ENCODE data around the gene KCNMA1. TPM values are rescaled to one million over a fixed set of nuclear protein-coding genes. Genes with fewer than 3 reads are reported as not detected.

KCNMA1 gene
- total and polyA plus RNA-seq, 10 of the 15 experiments (the other 5 are each of a cell fraction or from before 2014, with no cell fraction given) = 8.5 to 77.0 (median 21.3) TPM

- TF ChIP-seq, protein P1, sequence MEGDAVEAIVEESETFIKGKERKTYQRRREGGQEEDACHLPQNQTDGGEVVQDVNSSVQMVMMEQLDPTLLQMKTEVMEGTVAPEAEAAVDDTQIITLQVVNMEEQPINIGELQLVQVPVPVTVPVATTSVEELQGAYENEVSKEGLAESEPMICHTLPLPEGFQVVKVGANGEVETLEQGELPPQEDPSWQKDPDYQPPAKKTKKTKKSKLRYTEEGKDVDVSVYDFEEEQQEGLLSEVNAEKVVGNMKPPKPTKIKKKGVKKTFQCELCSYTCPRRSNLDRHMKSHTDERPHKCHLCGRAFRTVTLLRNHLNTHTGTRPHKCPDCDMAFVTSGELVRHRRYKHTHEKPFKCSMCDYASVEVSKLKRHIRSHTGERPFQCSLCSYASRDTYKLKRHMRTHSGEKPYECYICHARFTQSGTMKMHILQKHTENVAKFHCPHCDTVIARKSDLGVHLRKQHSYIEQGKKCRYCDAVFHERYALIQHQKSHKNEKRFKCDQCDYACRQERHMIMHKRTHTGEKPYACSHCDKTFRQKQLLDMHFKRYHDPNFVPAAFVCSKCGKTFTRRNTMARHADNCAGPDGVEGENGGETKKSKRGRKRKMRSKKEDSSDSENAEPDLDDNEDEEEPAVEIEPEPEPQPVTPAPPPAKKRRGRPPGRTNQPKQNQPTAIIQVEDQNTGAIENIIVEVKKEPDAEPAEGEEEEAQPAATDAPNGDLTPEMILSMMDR (IDR thresholded peaks at IDR 0.05 in 2 of 3, conservative IDR thresholded peaks at IDR 0.05 in 1 of 3; ENCODE audit: control insufficient read depth in 2 of 3, extremely low read depth in 1 of 3, insufficient read depth in 1 of 3, low read depth in 3 of 3, low read length in 3 of 3) = no peak
- TF ChIP-seq EZH2 (IDR thresholded peaks at IDR 0.05; ENCODE audit: borderline replicate concordance, control insufficient read depth, low read depth, low read length) = no peak
Measured at GRCh38 chr10:77305650-77306632, 331.7 kb downstream of the KCNMA1 start (continued).

GRCh38 chr10:77304192-77304591 is 333.4 kb downstream of the KCNMA1 start:
- no peak overlapping the region for H3K4me2 ChIP-seq (ENCODE audit: control insufficient read depth, insufficient read depth)
- no peaks in the 10 kb centered on the region for H3K36me3 ChIP-seq (ENCODE audit: control insufficient read depth in 2 of 2, insufficient read depth in 2 of 2, low read length in 1 of 2)
- BruUV-seq (replicated peaks) = no TSS peak
- H2AFZ ChIP-seq (ENCODE audit: control insufficient read depth, low read depth, low read length) = no peak overlapping the region
- in situ Hi-C loops (cut with MboI) = no loop called here
- DNase-seq (ENCODE audit: low read depth, low spot score) (no peak), ATAC-seq (no peak), FAIRE-seq (no peak)
- H3K4me3 ChIP-seq = no peak overlapping the region
- H3K9me3 ChIP-seq (replicated peaks; ENCODE audit: control insufficient read depth, insufficient read depth, low read length) = no peaks in the 10 kb centered on the region; the same call in 2 of the 3 replicates
- RAD21 ChIA-PET (ENCODE audit: unreplicated experiment) = no interaction called here
- H3K27ac ChIP-seq (ENCODE audit: control insufficient read depth, insufficient read depth) = no peak overlapping the region
- H3K9ac ChIP-seq (ENCODE audit: control insufficient read depth, insufficient read depth, low read length) = no peak overlapping the region
- SMC1A ChIA-PET (ENCODE audit: uncharacterized antibody, unreplicated experiment) = no interaction called here
- no peaks in the 10 kb centered on the region for H3K4me1 ChIP-seq (ENCODE audit: control insufficient read depth, insufficient read depth, low read length)
- H3K27me3 ChIP-seq (replicated peaks in 1 of 2; ENCODE audit: control insufficient read depth in 2 of 2, insufficient read depth in 2 of 2, low read length in 1 of 2) = no peaks in the 10 kb centered on the region
- CTCF ChIA-PET = interaction anchor here (0.6 kb wide), 1 partner anchor 118 kb away, joined by 3 read pairs; no protein-coding TSS in a partner anchor
- intact Hi-C loops (cut with micrococcal nuclease; ENCODE audit: unreplicated experiment) = no loop called here
- H3K79me2 ChIP-seq (ENCODE audit: control insufficient read depth, insufficient read depth, low read length) = no peaks in the 10 kb centered on the region
- H4K20me1 ChIP-seq (ENCODE audit: control insufficient read depth, insufficient read depth) = no peaks in the 10 kb centered on the region
- 0% methylated on average over 3 of the region's 3 CpGs for WGBS (ENCODE audit: insufficient coverage, insufficient replicate concordance, low lambda C conversion rate, missing lambda C conversion rate)
- POLR2A ChIA-PET = no interaction called here
- TF ChIP-seq, protein P2, sequence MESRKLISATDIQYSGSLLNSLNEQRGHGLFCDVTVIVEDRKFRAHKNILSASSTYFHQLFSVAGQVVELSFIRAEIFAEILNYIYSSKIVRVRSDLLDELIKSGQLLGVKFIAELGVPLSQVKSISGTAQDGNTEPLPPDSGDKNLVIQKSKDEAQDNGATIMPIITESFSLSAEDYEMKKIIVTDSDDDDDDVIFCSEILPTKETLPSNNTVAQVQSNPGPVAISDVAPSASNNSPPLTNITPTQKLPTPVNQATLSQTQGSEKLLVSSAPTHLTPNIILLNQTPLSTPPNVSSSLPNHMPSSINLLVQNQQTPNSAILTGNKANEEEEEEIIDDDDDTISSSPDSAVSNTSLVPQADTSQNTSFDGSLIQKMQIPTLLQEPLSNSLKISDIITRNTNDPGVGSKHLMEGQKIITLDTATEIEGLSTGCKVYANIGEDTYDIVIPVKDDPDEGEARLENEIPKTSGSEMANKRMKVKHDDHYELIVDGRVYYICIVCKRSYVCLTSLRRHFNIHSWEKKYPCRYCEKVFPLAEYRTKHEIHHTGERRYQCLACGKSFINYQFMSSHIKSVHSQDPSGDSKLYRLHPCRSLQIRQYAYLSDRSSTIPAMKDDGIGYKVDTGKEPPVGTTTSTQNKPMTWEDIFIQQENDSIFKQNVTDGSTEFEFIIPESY (IDR thresholded peaks at IDR 0.05) = no peak
- TF ChIP-seq, protein P3, sequence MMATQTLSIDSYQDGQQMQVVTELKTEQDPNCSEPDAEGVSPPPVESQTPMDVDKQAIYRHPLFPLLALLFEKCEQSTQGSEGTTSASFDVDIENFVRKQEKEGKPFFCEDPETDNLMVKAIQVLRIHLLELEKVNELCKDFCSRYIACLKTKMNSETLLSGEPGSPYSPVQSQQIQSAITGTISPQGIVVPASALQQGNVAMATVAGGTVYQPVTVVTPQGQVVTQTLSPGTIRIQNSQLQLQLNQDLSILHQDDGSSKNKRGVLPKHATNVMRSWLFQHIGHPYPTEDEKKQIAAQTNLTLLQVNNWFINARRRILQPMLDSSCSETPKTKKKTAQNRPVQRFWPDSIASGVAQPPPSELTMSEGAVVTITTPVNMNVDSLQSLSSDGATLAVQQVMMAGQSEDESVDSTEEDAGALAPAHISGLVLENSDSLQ (IDR thresholded peaks at IDR 0.05) = no peak
- TF ChIP-seq POU2F2 (IDR thresholded peaks at IDR 0.05; ENCODE audit: borderline replicate concordance, low read depth, low read length) (no peak), DPF2 (IDR thresholded peaks at IDR 0.05) (no peak), TBL1XR1 (IDR thresholded peaks at IDR 0.05; ENCODE audit: low read depth, low read length) (no peak), GATAD2B (conservative IDR thresholded peaks at IDR 0.05; ENCODE audit: low read depth) (no peak)
- TF ChIP-seq, protein P4, sequence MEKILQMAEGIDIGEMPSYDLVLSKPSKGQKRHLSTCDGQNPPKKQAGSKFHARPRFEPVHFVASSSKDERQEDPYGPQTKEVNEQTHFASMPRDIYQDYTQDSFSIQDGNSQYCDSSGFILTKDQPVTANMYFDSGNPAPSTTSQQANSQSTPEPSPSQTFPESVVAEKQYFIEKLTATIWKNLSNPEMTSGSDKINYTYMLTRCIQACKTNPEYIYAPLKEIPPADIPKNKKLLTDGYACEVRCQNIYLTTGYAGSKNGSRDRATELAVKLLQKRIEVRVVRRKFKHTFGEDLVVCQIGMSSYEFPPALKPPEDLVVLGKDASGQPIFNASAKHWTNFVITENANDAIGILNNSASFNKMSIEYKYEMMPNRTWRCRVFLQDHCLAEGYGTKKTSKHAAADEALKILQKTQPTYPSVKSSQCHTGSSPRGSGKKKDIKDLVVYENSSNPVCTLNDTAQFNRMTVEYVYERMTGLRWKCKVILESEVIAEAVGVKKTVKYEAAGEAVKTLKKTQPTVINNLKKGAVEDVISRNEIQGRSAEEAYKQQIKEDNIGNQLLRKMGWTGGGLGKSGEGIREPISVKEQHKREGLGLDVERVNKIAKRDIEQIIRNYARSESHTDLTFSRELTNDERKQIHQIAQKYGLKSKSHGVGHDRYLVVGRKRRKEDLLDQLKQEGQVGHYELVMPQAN (conservative IDR thresholded peaks at IDR 0.05) = no peak
- TF ChIP-seq, protein P5, sequence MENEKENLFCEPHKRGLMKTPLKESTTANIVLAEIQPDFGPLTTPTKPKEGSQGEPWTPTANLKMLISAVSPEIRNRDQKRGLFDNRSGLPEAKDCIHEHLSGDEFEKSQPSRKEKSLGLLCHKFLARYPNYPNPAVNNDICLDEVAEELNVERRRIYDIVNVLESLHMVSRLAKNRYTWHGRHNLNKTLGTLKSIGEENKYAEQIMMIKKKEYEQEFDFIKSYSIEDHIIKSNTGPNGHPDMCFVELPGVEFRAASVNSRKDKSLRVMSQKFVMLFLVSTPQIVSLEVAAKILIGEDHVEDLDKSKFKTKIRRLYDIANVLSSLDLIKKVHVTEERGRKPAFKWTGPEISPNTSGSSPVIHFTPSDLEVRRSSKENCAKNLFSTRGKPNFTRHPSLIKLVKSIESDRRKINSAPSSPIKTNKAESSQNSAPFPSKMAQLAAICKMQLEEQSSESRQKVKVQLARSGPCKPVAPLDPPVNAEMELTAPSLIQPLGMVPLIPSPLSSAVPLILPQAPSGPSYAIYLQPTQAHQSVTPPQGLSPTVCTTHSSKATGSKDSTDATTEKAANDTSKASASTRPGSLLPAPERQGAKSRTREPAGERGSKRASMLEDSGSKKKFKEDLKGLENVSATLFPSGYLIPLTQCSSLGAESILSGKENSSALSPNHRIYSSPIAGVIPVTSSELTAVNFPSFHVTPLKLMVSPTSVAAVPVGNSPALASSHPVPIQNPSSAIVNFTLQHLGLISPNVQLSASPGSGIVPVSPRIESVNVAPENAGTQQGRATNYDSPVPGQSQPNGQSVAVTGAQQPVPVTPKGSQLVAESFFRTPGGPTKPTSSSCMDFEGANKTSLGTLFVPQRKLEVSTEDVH (IDR thresholded peaks at IDR 0.05; ENCODE audit: low read depth, partially characterized antibody) = no peak
